Smooth muscle cell (in vitro differentiated cells): ENCODE measurements around the gene YAE1. TPM values are rescaled to one million over a fixed set of nuclear protein-coding genes. Genes with fewer than 3 reads are reported as not detected.

Source experiments
- DNase-seq: peaks from one replicate; lab custom pipeline; 2025; ENCODE audit not compliant: unreplicated experiment; lab: John Stamatoyannopoulos, UW
- H2AFZ ChIP-seq: fragments of 200-600 bp; sonication (generic); 2 replicates; pipeline ENCODE4 v1.6.0; 2016; ENCODE audit warnings: antibody characterized with exemption, low read depth, mild to moderate bottlenecking
- H3F3A ChIP-seq: fragments of 200-600 bp; sonication (generic); 2 replicates; pipeline ENCODE4 v1.6.0; 2017; ENCODE audit warnings: antibody characterized with exemption, low read depth
- H3K27ac ChIP-seq: fragments of 200-600 bp; sonication (generic); 2 replicates; pipeline ENCODE4 v1.5.1; 2016; ENCODE audit warnings: low read depth, mild to moderate bottlenecking
- H3K27me3 ChIP-seq: fragments of 200-600 bp; sonication (generic); 2 replicates; pipeline ENCODE4 v1.6.1; 2016; ENCODE audit warnings: low read depth, mild to moderate bottlenecking
- H3K36me3 ChIP-seq: fragments of 200-600 bp; sonication (generic); 2 replicates; pipeline ENCODE4 v1.5.1; 2016; ENCODE audit warnings: low read depth
- H3K4me1 ChIP-seq: fragments of 200-600 bp; sonication (generic); 2 replicates; pipeline ENCODE4 v1.5.1; 2016; ENCODE audit warnings: low read depth
- H3K4me2 ChIP-seq: fragments of 200-600 bp; sonication (generic); 2 replicates; pipeline ENCODE4 v1.6.0; 2016; ENCODE audit warnings: mild to moderate bottlenecking
- H3K4me3 ChIP-seq: fragments of 200-600 bp; sonication (generic); 2 replicates; pipeline ENCODE4 v1.5.1; 2016; ENCODE audit warnings: mild to moderate bottlenecking
- H3K79me2 ChIP-seq: fragments of 200-600 bp; sonication (generic); 2 replicates; pipeline ENCODE4 v1.6.0; 2016; ENCODE audit warnings: low read depth, mild to moderate bottlenecking
- H3K9ac ChIP-seq: fragments of 200-600 bp; sonication (generic); 2 replicates; pipeline ENCODE4 v1.6.0; 2016; ENCODE audit warnings: low read depth
- H3K9me3 ChIP-seq: fragments of 200-600 bp; sonication (generic); replicated peaks from 2 replicates; pipeline ENCODE4 v1.5.1; 2016; ENCODE audit warnings: low read depth
- H4K20me1 ChIP-seq: fragments of 200-600 bp; sonication (generic); 2 replicates; pipeline ENCODE4 v1.6.0; 2016; ENCODE audit warnings: low read depth
- WGBS: methylation state at CpG from one replicate; pipeline ENCODE4 v1.1.7; 2016; ENCODE audit warnings: low lambda C conversion rate; 5-methylcytosine and 5-hydroxymethylcytosine counted together
- polyA plus RNA-seq: library from polyadenylated mRNA; unstranded; fragments of >200 nt; fragmentation: Nextera tagmentation; extraction: Ambion mirVana; gene quantifications from 2 replicates; pipeline ENCODE4 v1.2.1, GENCODE V29; 2016
- total RNA-seq: library from RNA; depleted of rRNA; stranded (reverse); fragments of >200 nt; gene quantifications from 2 replicates; pipeline ENCODE4 v1.2.3, GENCODE V29; 2014
- TF ChIP-seq, protein P1 (sequence below): fragments of 200-600 bp; sonication (generic); IDR thresholded peaks from 2 replicates; pipeline ENCODE4 v1.5.1; 2017; ENCODE audit warnings: borderline replicate concordance, mild to moderate bottlenecking, antibody characterized with exemption; ENCODE audit not compliant: insufficient read depth, poor library complexity, severe bottlenecking

YAE1 gene
- total and polyA plus RNA-seq, 2 experiments from 2014 or later, result 28.3 to 32.5 TPM

DNA sequence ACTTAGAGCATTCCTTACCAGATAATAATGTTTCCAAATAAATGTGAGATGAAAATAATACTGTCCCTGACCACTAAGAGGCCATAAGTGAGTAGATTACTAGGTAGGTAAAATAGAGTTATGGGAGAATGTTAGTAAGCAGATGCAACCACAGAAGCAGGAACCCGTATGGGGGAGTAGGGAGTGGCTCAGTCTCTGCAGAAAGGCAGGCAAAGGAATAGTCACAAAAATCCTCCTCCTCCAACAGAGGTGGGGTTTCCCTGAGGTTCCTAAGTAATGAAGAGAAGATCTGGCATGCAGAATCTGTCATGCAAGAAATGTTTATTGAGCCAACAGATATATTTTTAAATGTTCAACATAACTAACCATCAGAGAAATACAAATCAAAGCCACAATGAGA lies 9.0 kb upstream of the YAE1 start:
- WGBS, result 30% methylated on average over 1 of the region's 1 CpG
- Histone ChIP-seq H3K27ac (no peak overlapping the region), H3K9ac (no peak overlapping the region), H2AFZ (no peak overlapping the region), H3K27me3 (no peaks in the 10 kb centered on the region), H3F3A (no peaks in the 10 kb centered on the region), H3K4me3 (no peak overlapping the region), H3K4me1 (no peaks in the 10 kb centered on the region), H3K4me2 (no peak overlapping the region), H3K9me3 (no peaks in the 10 kb centered on the region), H3K36me3 (no peaks in the 10 kb centered on the region), H4K20me1 (no peaks in the 10 kb centered on the region), H3K79me2 (no peaks in the 10 kb centered on the region)
- DNase-seq, result no peak
- TF ChIP-seq, protein P1, sequence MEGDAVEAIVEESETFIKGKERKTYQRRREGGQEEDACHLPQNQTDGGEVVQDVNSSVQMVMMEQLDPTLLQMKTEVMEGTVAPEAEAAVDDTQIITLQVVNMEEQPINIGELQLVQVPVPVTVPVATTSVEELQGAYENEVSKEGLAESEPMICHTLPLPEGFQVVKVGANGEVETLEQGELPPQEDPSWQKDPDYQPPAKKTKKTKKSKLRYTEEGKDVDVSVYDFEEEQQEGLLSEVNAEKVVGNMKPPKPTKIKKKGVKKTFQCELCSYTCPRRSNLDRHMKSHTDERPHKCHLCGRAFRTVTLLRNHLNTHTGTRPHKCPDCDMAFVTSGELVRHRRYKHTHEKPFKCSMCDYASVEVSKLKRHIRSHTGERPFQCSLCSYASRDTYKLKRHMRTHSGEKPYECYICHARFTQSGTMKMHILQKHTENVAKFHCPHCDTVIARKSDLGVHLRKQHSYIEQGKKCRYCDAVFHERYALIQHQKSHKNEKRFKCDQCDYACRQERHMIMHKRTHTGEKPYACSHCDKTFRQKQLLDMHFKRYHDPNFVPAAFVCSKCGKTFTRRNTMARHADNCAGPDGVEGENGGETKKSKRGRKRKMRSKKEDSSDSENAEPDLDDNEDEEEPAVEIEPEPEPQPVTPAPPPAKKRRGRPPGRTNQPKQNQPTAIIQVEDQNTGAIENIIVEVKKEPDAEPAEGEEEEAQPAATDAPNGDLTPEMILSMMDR, result no peak

DNA sequence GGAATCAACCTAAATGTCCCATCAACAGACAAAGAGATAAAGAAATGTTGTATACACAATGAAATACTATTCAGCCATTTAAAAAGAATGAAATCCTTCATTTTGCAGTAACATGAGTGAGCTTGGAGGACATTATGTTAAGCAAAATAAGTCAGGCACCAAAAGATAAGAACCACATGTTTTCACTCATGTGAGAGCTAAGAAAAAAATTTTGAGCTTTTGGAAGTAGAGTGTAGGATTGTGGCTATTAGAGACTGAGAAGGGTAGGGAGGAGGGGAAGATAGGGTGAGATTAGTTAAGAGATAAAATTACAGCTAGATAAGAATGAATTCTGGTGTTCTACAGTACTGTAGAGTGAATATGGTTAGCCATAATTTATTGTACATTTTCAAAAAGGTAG lies 8.3 kb upstream of the YAE1 start:
- H3K4me3 ChIP-seq, result no peak overlapping the region
- no peak for DNase-seq
- no peak overlapping the region for H3K4me2 ChIP-seq
- H3K9me3 ChIP-seq, result no peaks in the 10 kb centered on the region
- H4K20me1 ChIP-seq, result no peaks in the 10 kb centered on the region
- H2AFZ ChIP-seq, result no peak overlapping the region
- no peaks in the 10 kb centered on the region for H3K79me2 ChIP-seq
- no peak overlapping the region for H3K27ac ChIP-seq
- no peaks in the 10 kb centered on the region for H3K36me3 ChIP-seq
- TF ChIP-seq, protein P1, result no peak
- H3F3A ChIP-seq, result no peaks in the 10 kb centered on the region
- H3K4me1 ChIP-seq, result no peaks in the 10 kb centered on the region
- no peak overlapping the region for H3K9ac ChIP-seq
- no peaks in the 10 kb centered on the region for H3K27me3 ChIP-seq

DNA sequence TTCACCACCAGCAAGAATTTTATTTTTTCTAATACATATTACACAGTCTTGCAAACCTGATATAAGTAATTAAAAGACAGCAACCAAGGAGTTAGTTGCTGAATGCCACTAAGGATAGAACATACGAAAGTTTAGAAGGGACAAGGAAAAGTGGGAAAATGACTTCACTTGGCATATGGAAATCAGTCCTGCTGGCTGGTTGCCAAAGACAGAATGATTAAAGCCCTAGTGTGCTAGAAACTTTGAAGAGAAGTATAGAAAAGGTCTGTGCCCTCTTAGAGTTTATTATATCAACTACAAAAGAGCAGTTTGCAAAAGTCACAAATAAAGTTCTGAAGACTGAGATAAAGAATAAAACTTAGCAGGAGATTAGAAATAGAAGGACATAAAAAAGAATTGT lies 5.8 kb upstream of the YAE1 start:
- Histone ChIP-seq H3K4me1 (peaks cover 4% of the 10 kb centered on the region), H3K79me2 (no peaks in the 10 kb centered on the region), H3K9me3 (no peaks in the 10 kb centered on the region), H3K4me2 (no peak overlapping the region), H3K36me3 (no peaks in the 10 kb centered on the region), H4K20me1 (no peaks in the 10 kb centered on the region), H3F3A (no peaks in the 10 kb centered on the region), H3K27ac (no peak overlapping the region), H2AFZ (no peak overlapping the region), H3K4me3 (no peak overlapping the region), H3K9ac (no peak overlapping the region), H3K27me3 (no peaks in the 10 kb centered on the region)
- 64% methylated on average over 1 of the region's 1 CpG for WGBS
- TF ChIP-seq, protein P1, result no peak
- DNase-seq, result no peak

DNA sequence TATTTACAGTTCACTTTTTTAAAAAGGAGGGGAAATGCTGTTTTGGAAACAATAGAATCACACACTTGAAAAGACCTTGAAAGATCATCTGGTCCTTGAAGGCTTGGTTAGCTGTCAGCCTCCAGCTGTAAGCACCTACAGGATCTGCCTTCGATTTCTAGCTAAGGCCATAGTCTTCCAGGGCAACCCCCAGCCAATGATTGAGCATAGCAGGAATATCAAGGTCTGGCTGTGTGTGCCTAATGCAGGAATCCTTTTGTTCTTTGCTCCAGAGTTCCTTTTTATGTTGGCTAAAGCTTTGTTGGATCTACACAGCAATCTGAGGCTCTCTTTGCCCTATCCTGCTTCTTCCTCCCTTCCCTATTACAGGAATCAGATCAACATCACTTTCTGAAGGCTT lies 5.2 kb upstream of the YAE1 start:
- peaks cover 5% of the 10 kb centered on the region for H3K4me1 ChIP-seq
- TF ChIP-seq, protein P1, result no peak
- DNase-seq, result no peak

More for the DNA sequence above, 5.2 kb upstream of the YAE1 start:
- 80% methylated on average over 1 of the region's 1 CpG for WGBS
- Histone ChIP-seq H3K9ac (no peak overlapping the region), H2AFZ (no peak overlapping the region), H4K20me1 (no peaks in the 10 kb centered on the region), H3K27me3 (no peaks in the 10 kb centered on the region), H3K4me2 (no peak overlapping the region), H3K4me3 (no peak overlapping the region), H3K79me2 (no peaks in the 10 kb centered on the region), H3K9me3 (no peaks in the 10 kb centered on the region), H3K27ac (no peak overlapping the region), H3F3A (no peaks in the 10 kb centered on the region), H3K36me3 (no peaks in the 10 kb centered on the region)
